NK-92 (cell line): ENCODE results near the gene SDR39U1.

Source experiments
- DNase-seq: peaks from one replicate; lab custom pipeline; 2025; ENCODE audit not compliant: unreplicated experiment; lab: John Stamatoyannopoulos, UW

SDR39U1 gene

DNA sequence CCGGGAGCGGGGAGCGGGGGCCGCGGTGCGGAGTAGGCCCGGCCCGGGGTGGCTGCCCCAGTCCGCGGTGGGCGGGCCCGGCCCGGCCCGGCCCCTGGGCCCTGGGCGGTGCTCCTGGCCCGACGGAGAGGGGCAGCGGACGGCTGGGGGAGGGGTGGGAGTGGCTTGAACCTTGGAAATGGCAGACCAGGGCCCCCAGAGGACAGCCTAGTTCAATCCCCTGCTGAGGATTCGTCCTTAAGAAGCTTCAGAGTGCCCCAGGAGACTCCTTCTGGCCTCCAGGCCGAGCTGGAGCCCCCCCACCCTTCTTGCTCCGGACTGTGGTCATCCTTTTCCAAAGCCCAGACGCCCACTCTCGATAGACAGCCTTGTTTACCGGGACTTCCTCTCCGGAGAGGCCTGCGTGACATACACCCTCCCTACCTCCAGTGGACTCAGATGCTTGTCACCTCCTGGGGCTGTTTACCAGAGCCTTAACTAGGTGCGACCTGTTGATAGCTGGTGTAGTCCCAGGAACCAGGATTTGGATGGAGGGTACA, 12.4 kb downstream of the SDR39U1 start:
- no peak for DNase-seq

DNA sequence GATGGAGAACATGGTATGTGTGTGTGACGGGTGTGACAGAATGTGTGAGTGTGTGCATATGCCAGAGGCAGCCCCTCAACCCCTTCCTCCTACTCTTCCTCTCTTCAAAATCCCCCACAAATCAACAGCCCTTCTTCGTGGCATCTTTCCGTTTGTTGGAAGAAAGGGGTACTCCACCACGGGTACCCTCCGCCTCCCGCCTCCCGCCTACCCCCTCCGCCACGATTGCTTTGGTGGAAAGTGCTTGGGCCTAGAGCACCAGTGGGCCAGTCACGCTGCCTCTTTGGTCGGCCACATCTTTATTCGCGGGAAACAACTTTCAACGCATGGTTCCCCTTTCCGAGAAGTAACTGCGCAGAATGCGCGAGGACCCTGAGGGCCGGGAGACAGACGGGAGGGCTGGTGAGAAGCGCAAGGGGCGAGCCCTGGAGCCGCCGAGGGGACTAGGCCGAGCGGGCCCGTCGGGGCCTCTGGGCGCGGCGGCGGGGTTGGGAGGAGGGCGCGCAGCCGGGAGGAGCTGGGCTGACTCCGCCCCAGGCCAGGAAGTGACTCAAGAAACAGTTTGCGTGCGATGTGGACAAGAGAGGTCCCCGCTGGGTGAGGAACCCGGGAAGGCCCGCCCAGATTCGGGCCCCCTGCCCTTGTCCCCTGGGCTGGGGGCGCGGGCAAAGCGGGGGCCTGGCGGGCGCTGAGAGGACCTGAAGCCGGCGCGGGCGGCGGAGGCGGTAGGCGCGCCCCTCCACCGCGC, 13.0 kb downstream of the SDR39U1 start, which contains the start of the genes CBLN3 and KHNYN:
Gene CBLN3, minus strand, starts transcription at position 274 of the 748 bp plus-strand sequence. CDS start 614 bp downstream, outside the sequence.
Gene KHNYN, plus strand, starts transcription at position 560 of the 748 bp plus-strand sequence. CDS start 777 bp downstream, outside the sequence.
- DNase-seq, result no peak

DNA sequence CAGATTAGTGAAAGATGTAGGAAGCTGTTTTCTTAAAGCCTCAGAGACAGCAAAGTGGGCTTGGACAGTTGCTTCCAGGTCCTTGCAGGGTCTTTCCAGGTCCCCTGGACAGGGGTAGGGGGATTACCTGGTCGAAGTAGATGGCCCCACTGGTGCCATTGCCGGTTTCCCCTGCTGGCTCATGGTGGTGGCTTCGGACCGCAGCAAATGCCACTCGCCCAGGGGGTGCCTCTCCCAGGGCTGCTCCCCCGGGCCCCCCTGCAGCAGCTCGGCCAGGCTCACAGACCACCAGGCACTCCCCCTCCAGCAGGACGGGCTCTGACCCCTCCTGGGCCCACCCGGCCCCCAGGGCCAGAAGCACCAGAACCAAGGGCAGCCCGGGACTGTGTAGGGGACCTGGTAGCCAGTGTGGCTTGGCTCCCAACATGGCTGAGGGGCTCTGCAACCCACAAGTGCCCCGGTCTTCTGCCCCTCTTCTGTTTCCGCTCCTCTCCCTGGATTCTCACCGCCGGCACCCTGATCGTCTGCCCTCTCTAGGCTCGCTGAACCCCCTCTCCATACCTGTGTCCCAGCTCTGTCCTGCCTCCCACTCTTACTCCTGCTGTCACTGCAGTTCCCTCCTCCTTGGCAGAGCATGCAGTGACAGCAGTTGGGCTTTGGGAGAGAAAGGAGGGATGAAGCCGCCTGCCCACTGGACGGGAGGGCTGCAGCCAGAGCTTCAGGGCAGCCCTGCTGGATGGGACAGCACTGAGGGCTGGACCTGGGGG, 13.8 kb downstream of the SDR39U1 start:
- DNase-seq, result no peak

DNA sequence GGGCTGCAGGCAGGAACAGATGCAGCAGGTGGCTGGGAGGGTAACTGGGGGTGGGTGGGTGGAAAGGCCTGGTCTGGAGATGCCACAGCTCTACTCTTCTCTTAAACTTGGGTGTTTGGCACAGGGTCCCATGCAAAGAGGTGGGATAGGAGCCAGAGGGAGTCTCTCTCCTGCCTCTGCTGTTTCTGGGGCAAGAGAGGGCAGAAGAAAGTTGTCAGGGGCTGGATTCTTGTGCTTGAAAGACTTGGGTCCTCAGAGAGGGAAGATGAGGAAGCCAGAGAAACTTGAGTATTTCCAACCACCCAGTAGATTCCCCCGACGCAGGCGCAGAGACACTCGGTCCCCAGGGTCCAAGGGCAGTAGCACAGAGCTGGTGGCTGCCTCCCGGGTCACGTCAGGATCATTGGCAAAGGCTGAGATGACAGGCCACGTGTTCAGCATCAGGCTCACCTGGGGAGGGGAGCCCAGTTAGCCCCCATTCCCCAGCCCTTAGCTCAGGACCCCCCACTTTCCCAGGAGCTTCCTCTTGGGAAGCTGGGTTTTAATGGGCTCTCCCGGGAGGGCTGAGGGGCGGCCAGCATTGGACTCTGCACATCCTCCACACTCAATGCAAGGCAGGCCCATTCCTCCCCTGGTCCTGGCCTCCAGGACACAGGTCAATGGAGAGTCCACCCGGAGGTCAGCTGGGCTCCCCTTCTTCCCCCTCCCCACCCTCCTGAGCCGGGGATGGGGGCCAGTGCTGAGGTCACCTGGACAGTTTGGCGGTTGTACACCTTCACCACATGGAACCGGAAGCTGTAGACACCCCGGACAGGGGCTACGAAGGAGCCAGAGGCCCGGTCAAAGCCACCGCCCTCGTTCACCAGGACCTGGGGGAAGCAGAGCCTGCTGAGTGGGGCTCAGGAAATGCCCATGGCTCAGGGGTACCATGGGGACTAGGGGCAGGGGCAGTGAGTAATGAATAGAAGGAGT, 14.8 kb downstream of the SDR39U1 start:
- DNase-seq, result no peak

DNA sequence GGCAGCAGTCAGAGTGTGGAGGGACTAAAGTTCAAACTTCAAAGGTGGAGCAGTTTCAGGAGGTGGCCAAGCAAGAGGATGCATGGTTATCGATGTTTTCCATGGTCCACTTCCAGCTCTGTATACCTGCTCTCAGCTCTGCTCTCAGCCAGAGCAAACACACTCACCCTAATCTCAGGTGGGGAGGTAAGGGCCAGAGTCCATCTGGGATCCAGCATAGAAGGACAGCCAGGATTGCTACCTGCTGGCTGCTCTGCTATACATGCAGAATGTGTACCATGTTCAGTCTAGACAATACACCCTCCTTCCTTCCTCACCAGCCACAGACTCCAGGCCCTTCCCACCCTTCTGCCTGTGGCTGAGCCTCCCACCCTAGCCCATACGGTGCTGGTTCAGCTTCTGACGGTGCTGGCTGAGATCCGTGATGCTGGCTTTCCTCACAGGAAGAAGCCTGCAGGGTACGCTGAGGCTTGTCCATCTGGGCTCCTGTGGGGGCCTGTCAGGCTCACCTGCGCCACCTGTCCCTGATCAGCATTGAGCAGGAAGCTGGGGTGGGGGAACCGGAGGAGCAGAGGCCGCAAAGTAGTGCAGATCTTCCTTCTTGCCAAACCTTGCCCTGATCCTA, 15.6 kb downstream of the SDR39U1 start:
- DNase-seq, result no peak

DNA sequence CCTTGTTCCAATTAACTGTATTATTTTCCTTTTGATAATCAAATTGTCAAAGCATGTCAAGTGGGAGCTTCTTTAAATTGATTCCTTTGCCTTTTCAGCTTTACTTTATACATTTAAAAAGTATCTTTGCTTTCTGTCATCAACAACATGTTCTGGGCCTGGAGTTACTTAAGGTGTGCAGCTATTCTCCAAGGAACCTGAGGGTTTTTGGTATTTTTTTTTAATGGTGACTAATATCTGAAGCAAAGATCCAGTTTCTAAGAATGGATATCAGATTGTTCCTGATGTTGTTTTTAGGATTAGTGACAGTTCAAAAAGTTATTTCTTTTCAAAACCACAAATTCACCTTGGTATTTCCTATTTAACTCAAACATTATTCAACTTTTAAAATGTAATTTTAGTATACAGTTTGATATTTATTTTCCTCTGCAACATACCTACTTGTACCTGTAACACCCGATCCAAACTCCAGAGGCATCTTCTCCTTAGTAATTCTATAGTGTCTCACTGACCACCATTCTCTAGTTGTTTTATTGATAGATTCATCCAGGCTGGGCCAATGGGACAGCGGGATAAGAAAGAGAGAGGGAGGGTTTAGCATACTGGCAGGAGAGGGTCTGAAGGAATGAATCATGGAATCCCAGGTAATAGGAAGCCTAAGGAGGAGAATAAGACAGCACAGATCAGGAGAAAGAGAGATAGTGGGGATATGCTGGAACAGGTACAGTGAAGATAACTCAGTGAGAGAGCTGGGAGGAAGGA, 16.2 kb downstream of the SDR39U1 start:
- no peak for DNase-seq

DNA sequence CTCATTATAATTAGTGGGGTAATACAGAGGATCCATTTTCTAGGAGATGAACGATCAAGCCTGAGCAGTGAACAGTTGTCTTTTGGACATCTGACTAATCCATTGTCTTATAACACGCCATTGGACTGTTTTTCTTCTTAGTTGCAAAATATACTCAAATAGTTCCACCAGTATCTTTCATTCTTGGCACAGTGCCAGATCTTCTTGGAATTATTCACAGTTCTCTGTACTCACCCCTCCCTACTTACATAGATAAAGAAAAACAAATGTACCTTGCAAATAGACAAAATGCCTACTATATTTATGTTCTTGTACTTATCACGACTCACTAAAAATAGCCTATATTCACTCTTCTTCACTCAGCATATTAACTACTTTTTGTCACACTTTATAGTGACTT, 16.9 kb downstream of the SDR39U1 start:
- no peak for DNase-seq

DNA sequence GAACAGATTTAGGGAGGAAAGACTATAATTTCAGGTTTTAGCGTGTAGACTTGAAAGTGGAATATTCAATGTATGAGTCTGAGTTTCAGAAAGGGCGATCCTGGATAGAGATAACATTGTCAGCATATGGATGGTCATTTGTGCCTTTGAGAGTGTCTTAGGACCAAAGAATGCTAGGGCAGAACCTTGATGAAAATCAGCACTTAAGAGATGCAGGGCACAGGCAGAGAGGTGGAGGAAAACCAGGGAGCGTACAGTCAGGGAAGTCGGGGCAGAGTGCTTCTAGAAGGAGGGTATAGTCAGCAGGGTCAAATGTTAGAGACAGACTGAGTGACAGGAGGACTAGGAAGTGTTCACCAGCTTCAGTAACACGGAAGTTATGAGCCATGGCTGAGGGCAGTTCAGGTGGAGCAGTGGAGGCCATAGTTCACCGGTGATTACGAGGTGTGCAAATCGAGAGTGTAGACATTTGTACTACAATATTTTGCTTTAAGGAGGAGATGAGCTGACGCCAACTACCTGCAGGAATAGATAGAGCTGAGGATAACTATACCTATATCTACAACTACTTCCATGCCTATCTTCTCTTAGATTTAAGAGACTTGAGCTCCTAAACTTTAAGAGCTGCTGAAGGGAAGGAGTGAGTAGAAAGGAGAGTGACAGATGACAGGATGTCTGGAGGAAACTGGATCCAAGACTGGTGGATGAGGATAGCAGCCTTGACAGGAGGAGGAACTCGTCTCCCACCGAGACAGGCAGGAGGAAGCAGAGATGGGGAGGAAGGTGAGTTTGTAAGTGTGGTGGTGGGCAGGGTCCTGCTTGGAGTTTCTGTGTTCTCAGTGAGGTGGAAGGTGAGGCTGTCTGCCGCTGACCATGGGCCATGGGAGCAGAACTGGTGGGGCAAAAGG, 19.6 kb downstream of the SDR39U1 start:
- no peak for DNase-seq

DNA sequence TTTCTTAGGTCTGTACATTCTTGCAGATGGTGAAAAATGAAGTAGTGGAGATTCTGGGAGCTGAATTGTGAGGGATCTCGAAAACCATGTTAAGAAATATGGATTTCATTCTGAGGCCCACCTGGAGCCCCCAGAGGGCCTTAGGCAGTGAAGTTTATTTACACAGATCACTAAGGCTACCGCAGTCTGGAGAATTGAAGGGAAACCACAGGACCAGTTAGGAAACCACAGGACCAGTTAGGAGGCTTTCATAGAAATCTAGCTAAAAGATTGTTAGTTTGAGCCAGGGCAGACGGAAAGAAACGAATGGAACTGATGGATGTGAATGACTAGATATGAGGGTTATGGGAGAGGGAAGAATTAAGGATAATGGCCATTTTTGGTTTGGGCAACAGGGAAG, 20.3 kb downstream of the SDR39U1 start:
- no peak for DNase-seq

DNA sequence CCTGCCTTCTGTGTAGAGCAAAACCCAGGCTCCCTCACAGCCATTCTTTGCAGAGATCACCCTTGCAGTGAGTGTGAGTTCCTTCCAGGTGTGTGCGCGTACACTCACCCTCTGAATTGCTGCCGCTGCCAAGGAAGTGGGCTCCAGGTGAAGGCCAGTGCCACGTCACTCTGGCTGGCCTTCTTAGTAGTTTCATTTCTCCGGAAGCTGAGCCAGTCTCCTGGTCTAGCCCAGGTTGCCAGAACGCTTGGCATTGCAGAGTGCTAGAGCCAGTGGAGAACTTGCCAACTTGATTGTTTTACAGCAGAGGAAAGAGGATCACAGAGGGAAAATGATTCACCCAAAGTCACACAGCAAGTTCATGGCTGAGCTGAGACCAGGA, 24.1 kb downstream of the SDR39U1 start:
- DNase-seq, result no peak

DNA sequence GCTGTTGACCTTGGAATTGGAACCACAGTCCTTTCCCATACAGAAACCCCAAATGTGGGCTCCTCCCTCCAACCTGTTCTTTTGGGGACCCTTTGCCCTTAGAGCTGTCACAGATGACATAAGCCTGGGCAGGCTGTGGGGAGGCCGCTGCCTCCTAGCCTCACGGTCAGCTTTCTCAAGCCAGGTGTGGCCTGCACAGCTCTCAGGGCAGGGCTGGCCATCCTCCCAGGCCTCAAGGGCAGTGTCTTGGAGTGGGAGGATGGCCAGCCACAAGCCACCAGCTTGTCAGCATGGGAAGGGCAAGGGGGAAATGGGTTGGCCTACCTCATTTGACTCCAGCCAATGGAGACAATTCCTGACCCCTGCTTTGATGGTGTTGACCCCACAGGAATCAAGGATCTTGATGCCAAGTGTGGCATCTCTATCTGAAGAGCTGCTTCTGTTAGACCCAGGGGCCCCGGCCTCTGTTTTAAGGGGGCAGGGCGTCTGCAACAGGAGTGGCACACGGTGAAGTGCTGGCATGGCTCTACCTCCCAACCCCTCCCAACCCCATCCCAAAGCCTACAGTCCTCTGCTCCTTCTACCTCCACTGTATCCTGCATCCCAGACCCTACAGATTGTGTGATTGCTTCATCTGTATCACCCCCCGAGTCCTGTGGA, 24.6 kb downstream of the SDR39U1 start:
- no peak for DNase-seq

DNA sequence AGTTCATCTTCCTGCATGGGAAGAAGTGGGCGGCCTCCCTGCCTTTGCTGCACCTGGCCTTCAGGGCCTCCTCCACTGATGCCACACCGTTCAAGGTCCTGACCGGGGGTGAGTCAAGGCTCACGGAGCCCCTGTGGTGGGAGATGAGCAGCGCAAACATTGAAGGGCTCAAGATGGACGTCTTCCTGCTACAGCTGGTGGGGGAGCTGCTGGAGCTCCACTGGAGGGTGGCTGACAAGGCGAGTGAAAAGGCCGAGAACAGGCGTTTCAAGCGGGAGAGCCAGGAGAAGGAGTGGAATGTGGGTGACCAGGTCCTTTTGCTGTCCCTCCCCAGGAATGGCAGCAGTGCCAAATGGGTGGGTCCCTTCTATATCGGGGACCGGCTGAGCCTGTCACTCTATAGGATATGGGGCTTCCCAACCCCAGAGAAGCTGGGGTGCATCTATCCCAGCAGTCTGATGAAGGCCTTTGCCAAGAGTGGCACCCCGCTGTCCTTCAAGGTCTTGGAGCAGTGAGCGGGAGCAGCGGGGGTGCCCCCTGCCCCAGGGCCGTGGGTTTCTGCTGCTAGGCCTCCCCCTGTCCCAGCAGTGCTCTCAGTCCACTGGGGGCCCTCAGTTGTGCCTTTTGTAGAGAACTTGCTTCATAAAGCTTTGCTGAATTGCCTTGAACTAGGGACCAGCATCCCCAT, 25.5 kb downstream of the SDR39U1 start:
- DNase-seq, result no peak

DNA sequence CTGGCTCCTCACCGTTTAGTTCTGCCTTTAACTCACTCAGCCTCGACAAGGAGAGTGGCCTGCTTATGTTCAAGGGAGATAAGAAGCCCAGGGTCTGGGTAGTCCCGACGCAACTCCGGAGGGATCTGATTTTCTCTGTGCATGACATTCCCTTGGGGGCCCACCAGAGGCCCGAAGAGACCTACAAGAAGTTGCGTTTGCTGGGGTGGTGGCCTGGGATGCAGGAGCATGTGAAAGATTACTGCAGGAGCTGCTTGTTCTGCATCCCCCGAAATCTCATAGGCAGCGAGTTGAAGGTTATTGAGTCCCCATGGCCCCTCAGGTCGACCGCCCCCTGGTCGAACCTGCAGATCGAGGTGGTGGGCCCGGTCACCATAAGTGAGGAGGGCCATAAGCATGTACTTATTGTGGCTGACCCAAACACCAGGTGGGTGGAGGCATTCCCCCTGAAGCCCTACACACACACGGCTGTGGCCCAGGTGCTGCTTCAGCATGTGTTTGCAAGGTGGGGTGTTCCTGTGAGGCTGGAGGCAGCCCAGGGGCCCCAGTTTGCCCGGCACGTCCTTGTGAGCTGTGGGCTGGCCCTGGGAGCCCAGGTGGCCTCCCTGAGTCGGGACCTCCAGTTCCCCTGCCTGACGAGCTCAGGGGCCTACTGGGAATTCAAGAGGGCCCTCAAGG, 26.2 kb downstream of the SDR39U1 start:
- no peak for DNase-seq

DNA sequence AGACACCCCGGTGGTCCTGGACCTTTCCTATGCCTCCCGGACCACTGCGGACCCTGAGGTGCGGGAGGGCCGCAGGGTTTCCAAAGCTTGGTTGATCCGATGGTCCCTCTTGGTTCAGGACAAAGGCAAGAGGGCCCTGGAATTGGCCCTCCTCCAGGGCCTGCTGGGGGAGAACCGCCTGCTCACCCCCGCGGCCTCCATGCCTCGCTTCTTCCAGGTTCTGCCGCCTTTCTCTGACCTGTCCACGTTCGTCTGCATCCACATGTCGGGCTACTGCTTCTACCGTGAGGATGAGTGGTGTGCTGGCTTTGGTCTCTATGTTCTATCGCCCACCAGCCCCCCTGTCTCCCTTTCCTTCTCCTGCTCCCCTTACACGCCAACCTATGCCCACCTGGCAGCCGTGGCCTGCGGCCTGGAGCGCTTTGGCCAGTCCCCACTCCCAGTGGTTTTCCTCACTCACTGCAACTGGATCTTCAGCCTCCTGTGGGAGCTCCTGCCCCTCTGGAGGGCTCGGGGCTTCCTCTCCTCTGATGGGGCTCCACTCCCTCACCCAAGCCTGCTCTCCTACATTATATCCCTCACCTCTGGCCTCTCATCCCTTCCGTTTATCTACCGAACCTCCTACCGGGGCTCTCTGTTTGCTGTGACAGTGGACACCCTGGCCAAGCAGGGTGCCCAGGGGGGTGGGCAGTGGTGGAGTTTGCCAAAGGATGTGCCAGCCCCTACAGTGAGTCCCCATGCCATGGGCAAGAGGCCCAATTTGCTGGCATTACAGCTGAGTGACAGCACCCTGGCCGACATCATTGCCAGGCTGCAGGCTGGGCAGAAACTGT, 26.9 kb downstream of the SDR39U1 start:
- DNase-seq, result no peak

DNA sequence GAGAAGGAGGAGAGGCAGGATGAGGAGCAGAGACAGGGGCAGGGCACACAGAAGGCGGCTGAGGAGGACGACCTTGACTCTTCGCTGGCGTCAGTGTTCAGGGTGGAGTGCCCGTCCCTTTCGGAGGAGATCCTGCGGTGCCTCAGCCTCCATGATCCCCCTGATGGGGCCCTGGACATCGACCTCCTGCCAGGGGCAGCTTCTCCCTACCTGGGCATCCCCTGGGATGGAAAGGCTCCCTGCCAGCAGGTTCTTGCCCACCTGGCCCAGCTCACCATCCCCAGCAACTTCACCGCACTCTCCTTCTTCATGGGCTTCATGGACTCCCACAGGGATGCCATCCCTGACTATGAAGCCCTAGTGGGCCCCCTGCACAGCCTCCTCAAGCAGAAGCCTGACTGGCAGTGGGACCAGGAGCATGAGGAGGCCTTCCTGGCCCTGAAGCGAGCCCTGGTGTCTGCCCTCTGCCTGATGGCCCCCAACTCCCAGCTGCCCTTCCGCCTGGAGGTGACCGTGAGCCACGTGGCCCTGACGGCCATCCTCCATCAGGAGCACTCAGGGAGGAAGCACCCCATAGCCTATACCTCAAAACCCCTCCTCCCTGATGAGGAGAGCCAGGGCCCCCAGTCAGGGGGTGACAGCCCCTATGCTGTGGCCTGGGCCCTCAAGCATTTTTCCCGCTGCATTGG, 27.7 kb downstream of the SDR39U1 start:
- DNase-seq, result no peak

DNA sequence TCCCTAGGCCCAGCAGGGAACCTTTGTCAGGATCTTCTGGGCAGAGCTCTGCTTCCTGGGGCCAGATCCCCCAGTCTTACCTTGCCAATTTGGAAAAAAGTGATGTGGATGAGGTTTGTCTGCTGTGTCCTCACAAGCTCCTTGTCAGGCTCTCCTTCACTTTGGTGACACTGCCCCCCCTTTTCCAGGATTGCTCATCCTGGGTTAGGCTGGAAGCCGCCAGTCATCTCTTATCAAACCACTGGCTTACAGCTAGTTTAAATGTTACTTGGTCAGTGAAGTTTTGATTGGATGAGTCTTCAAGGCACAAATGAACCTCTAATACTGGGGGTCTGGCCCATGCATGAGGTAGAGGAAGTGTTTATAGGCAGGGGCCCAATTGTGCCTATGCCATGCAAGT, 28.5 kb downstream of the SDR39U1 start:
- no peak for DNase-seq
